ENCODE data around the gene BRINP2.

DNA sequence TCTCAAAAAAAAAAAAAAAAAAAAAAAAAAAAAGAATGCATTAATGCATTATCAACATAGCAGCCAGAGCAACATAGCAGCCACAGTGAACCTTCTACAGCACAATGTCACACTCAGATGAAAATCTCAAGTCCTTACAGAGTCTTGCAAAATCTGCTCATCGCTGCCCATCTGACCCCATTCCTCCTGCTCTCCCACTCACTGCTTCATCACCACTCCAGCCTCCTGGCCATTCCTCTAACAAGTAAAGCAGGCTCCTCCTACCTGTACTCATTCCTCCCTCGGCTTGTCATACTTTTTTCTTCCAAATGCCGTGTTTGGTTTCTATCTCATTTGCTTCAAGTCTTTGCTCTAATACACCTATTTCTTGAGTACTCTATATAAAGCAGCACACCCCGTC, 29.5 kb downstream of the BRINP2 start:
- TF ChIP-seq ARNTL (CRISPR knock-in tag; IDR thresholded peaks at IDR 0.05; ENCODE audit: borderline replicate concordance, low read depth), result no peak
- TF ChIP-seq ZFP3 (CRISPR knock-in tag; IDR thresholded peaks at IDR 0.05), result no peak
- TF ChIP-seq ZNF8 (CRISPR knock-in tag; IDR thresholded peaks at IDR 0.05), result no peak
- no peak for TF ChIP-seq ZFP30 (CRISPR knock-in tag; IDR thresholded peaks at IDR 0.05)
- TF ChIP-seq POU6F1 (CRISPR knock-in tag; IDR thresholded peaks at IDR 0.05; ENCODE audit: borderline replicate concordance, low read depth), result no peak
- TF ChIP-seq TOX (CRISPR knock-in tag; IDR thresholded peaks at IDR 0.05; ENCODE audit: borderline replicate concordance), result no peak
- TF ChIP-seq ZC3H10 (CRISPR knock-in tag; IDR thresholded peaks at IDR 0.05), result no peak
- TF ChIP-seq OSR1 (CRISPR knock-in tag; IDR thresholded peaks at IDR 0.05), result no peak
- TF ChIP-seq, protein P1, sequence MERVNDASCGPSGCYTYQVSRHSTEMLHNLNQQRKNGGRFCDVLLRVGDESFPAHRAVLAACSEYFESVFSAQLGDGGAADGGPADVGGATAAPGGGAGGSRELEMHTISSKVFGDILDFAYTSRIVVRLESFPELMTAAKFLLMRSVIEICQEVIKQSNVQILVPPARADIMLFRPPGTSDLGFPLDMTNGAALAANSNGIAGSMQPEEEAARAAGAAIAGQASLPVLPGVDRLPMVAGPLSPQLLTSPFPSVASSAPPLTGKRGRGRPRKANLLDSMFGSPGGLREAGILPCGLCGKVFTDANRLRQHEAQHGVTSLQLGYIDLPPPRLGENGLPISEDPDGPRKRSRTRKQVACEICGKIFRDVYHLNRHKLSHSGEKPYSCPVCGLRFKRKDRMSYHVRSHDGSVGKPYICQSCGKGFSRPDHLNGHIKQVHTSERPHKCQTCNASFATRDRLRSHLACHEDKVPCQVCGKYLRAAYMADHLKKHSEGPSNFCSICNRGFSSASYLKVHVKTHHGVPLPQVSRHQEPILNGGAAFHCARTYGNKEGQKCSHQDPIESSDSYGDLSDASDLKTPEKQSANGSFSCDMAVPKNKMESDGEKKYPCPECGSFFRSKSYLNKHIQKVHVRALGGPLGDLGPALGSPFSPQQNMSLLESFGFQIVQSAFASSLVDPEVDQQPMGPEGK (CRISPR knock-in tag; IDR thresholded peaks at IDR 0.05; ENCODE audit: borderline replicate concordance), result no peak
- TF ChIP-seq TCF4 (CRISPR knock-in tag; IDR thresholded peaks at IDR 0.05; ENCODE audit: borderline replicate concordance), result no peak
